Tibial artery (tissue), 4 donors: ENCODE data around the gene ZNF473.

Experiments used
- DNase-seq, 2 donors: peaks; one replicate each; pipeline ENCODE4 v3.0.0-alpha.2; 2019
- H3K27ac ChIP-seq, 2 donors: fragments of 200-600 bp; sonication (generic) in 1 of 2; 1 replicate in 1 of 2; 2 replicates in 1 of 2; pipeline ENCODE4 v1.5.1; 2018 to 2019; ENCODE audit warnings: mild to moderate bottlenecking in 1 of 2
- H3K27me3 ChIP-seq, 2 donors: fragments of 200-600 bp; sonication (generic) in 1 of 2; one replicate each; pipeline versions ENCODE4 v1.5.1 to v1.6.0; 2016 to 2019
- H3K36me3 ChIP-seq, 3 donors: fragments of 200-600 bp; sonication (generic) in 2 of 3; one replicate each; pipeline ENCODE4 v1.5.1; 2016 to 2019; ENCODE audit warnings: mild to moderate bottlenecking in 2 of 3
- H3K4me1 ChIP-seq, 4 donors: fragments of 200-600 bp; sonication (generic) in 2 of 4; 1 replicate in 3 of 4; 2 replicates in 1 of 4; pipeline ENCODE4 v1.5.1; 2016 to 2019
- H3K4me3 ChIP-seq, 2 donors: fragments of 200-600 bp; sonication (generic) in 1 of 2; 1 replicate in 1 of 2; 2 replicates in 1 of 2; pipeline ENCODE4 v1.5.1; 2018 to 2019; ENCODE audit warnings: mild to moderate bottlenecking in 2 of 2
- H3K9me3 ChIP-seq, 3 donors: fragments of 200-600 bp; sonication (generic) in 1 of 3; one replicate each; pipeline ENCODE4 v1.5.1; 2016 to 2019
- intact Hi-C: fragments of 100-400 bp; cut with DNase I; formaldehyde crosslinking; loops from one replicate; pipeline ENCODE4 v1.15.0; 2023; ENCODE audit warnings: low total_unique reads
- TF ChIP-seq, protein P1 (sequence below), 2 experiments: fragments of 200-600 bp in 1 of 2; fragments of 450-650 bp in 1 of 2; IDR thresholded peaks; one replicate each; pipeline ENCODE4 v1.5.1; 2017 to 2019; ENCODE audit warnings: antibody characterized with exemption in 2 of 2, mild to moderate bottlenecking in 1 of 2, moderate library complexity in 1 of 2

Gene ZNF473

DNA sequence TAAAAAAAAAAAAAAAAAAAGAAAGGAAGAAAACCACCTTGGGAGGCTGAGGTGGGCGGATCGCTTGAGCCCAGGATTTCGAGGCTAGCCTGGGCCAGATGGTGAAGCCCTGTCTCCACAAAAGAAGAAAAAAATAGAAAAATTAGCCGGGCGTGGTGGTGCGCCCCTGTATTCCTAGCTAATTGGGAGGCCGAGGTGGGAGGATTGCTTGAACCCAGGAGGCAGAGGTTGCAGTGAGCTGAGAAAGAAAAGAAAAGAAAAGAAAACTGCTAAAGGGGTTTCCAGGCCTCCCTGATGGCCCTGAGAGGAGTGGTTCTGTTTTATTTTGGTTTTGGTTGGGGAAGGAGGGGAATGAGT lies 723 bp downstream of the ZNF473 start:
- peak overlapping the region in 1 of 2 donors; percentile 79 for H3K27ac ChIP-seq
- no peak for DNase-seq
- no peaks in the 10 kb centered on the region for H3K27me3 ChIP-seq
- peaks cover 0 to 35% (median 22%) of the 10 kb centered on the region in 4 donors for H3K4me1 ChIP-seq
- peak overlapping the region; percentile 70 to 80 for H3K4me3 ChIP-seq
- H3K9me3 ChIP-seq = no peaks in the 10 kb centered on the region
- intact Hi-C loops = loop anchor here (5.0 to 10.0 kb wide), 2 partner anchors 94 to 1078 kb away; partner anchors contain the start of gene CTU1
- H3K36me3 ChIP-seq = peaks cover 10 to 25% (median 10%) of the 10 kb centered on the region in 3 donors
- TF ChIP-seq, protein P1, sequence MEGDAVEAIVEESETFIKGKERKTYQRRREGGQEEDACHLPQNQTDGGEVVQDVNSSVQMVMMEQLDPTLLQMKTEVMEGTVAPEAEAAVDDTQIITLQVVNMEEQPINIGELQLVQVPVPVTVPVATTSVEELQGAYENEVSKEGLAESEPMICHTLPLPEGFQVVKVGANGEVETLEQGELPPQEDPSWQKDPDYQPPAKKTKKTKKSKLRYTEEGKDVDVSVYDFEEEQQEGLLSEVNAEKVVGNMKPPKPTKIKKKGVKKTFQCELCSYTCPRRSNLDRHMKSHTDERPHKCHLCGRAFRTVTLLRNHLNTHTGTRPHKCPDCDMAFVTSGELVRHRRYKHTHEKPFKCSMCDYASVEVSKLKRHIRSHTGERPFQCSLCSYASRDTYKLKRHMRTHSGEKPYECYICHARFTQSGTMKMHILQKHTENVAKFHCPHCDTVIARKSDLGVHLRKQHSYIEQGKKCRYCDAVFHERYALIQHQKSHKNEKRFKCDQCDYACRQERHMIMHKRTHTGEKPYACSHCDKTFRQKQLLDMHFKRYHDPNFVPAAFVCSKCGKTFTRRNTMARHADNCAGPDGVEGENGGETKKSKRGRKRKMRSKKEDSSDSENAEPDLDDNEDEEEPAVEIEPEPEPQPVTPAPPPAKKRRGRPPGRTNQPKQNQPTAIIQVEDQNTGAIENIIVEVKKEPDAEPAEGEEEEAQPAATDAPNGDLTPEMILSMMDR (IDR thresholded peaks at IDR 0.05) = no peak

DNA sequence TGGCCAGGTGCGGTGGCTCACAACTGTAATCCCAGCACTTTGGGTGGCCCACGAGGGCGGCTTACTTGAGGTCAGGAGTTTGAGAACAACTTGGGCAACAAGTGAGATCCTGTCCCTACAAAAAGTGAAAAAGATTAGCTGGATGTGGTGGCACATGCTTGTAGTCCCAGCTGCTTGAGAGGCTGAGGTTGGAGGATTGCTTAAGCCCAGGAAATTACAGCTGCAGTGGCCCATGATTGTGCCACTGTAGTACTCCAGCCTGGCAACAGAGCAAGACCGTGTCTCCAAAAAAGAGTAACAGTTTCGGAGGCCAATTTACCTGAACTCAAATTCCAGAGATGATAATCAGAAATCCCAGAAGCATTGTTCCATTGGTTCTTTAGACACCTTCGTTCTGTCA lies 4.4 kb downstream of the ZNF473 start:
- DNase-seq = no peak
- Histone ChIP-seq H3K9me3 (no peaks in the 10 kb centered on the region), H3K27me3 (no peaks in the 10 kb centered on the region), H3K4me3 (no peak overlapping the region), H3K27ac (no peak overlapping the region), H3K36me3 (peaks cover 28 to 62% (median 46%) of the 10 kb centered on the region in 3 donors), H3K4me1 (peaks cover 0 to 18% (median 9%) of the 10 kb centered on the region in 4 donors)
- intact Hi-C loops = no loop called here
- TF ChIP-seq, protein P1 (IDR thresholded peaks at IDR 0.05) = no peak

DNA sequence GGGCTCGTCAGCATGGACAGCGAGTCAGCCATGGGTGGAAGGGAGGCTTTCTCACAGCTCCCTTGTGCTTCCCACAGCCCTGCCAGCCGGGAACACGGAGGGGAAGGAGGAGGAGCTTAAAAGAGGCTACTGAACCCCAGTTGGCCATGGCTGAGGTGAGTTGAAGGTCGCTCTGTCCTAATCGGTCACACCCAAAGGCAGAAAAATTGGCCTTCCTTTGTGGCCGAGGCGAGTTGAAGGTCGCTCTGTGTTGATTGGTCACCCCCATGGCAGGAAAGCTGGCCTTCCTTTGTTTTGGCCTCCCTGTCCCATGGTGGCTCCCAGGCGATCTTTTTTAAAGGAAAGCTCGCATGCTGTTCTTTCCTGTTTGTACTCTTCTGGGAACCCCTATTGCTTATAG lies 5.1 kb downstream of the ZNF473 start:
- intact Hi-C loops = no loop called here
- Histone ChIP-seq H3K4me1 (peaks cover 0 to 18% (median 9%) of the 10 kb centered on the region in 4 donors), H3K4me3 (no peak overlapping the region), H3K36me3 (peaks cover 32 to 70% (median 53%) of the 10 kb centered on the region in 3 donors), H3K27ac (no peak overlapping the region), H3K9me3 (no peaks in the 10 kb centered on the region), H3K27me3 (no peaks in the 10 kb centered on the region)
- DNase-seq = no peak
- TF ChIP-seq, protein P1 (IDR thresholded peaks at IDR 0.05) = no peak

DNA sequence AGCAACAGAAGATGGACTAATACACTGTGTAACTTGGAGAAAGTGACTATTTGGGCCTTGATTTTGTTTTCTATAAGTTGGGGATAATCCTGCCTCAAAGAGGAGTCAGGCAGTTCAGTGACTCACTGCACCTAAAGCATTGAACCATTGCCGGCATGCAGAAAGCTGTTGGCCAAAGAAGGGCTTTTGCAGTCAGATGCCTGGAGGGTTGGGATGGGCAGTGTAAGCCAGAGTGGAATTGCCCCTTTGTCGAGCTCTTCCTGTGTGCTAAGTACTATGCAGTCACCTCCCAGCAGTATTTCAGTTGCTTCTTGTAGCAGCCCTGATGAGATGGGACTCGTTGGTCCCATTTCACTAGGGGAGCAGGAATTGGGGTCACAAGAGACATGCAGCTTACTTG lies 11.1 kb downstream of the ZNF473 start:
- intact Hi-C loops = no loop called here
- H3K36me3 ChIP-seq = peaks cover 73 to 99% (median 93%) of the 10 kb centered on the region in 3 donors
- H3K27ac ChIP-seq = no peak overlapping the region
- no peaks in the 10 kb centered on the region for H3K9me3 ChIP-seq
- H3K4me3 ChIP-seq = no peak overlapping the region
- DNase-seq = no peak
- H3K4me1 ChIP-seq = no peaks in the 10 kb centered on the region
- H3K27me3 ChIP-seq = no peaks in the 10 kb centered on the region
- TF ChIP-seq, protein P1 (IDR thresholded peaks at IDR 0.05) = no peak

DNA sequence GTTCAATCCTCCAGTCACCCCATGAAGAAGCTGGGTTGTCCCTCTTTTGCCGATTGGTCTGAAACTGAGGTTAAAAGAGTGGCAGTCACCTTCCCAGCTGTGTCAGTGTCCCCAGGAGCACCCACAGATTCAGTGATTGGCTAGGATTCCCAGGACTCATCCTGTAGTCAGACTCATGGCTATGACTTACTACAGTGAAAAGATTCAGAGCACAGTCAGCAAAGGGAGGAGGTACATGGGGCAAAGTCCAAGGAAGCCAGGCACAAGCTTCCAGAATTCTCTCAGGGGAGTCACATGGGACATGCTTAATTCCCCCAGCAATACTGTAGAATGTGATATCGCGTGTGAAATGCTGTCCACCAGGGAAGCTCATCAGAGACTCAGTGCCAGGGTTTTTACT lies 14.2 kb downstream of the ZNF473 start:
- H3K36me3 ChIP-seq = peaks cover 88 to 99% (median 93%) of the 10 kb centered on the region in 3 donors
- H3K4me1 ChIP-seq = no peaks in the 10 kb centered on the region
- H3K9me3 ChIP-seq = peaks cover 2 to 26% (median 17%) of the 10 kb centered on the region in 3 donors
- no peaks in the 10 kb centered on the region for H3K27me3 ChIP-seq
- DNase-seq = no peak
- TF ChIP-seq, protein P1 (IDR thresholded peaks at IDR 0.05) = no peak
- H3K27ac ChIP-seq = no peak overlapping the region
- no peak overlapping the region for H3K4me3 ChIP-seq
- intact Hi-C loops = no loop called here

DNA sequence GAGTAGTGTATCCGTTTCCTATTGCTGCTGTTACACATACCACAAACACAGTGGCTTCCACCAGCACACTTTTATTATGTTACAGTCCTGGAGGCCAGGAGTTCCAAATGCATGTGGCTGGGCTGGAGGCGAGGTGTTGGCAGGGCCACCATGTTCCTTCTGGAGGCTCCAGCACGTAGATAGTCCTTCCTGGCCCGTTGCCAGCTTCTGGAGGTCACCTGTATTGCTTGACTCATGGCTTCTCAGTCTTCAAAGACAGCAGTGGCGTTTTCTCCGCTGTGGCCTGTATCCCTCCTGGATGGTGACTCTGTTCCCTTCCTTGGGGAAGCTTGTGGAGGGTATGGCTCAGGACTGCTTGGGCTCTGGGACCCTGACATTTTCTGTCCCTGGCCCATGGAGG lies 15.2 kb downstream of the ZNF473 start:
- Histone ChIP-seq H3K4me1 (no peaks in the 10 kb centered on the region), H3K9me3 (peaks cover 2 to 36% (median 27%) of the 10 kb centered on the region in 3 donors), H3K36me3 (peaks cover 93 to 99% (median 95%) of the 10 kb centered on the region in 3 donors), H3K4me3 (no peak overlapping the region), H3K27ac (no peak overlapping the region), H3K27me3 (no peaks in the 10 kb centered on the region)
- intact Hi-C loops = no loop called here
- no peak for DNase-seq
- TF ChIP-seq, protein P1 (IDR thresholded peaks at IDR 0.05) = no peak
